ENCODE measurements around the gene IL18.
"Not testable (repeated sequence)": the region's sequence is repeated elsewhere in the genome, so short reads cannot be mapped to it uniquely, and the experiment has no call there.

IL18 gene

DNA sequence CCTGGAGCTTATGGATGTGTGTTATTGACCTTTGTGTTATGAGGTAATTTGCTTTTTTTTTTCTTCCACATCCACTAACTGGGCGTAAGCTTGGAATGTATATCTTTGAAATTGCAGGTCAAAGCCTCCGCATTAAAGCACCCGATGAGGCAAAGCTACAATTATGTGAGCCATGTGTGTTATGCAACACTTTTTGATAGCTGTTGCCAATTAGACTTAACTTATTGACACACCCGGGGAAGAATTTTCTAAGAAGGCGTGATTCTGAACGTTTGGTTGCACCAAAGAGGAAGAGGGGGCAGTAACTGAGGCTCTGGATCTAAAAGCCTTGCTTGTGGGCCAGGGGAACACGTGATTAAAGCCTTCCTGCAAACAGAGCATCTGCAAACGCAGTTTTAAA lies 2.7 kb upstream of the IL18 start:
- DNase-seq = no peak

DNA sequence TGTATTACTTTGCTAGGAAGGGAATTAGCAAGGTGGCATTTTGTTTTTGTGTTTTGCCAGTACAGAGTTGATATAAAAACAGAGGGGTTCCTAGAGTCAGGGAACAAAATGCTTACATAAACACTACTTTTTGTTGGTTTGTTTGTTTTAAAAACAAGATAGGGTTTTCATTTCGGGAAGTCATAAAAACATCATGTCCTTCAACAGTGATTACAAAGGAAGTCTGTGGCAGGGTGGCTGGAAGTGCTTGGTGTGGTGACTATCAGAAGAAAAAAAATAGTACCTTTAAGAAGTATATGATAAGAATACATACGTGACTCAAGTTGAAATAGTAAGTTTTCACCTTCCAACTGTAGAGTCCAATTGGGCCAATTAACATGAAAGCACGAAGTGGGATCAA lies 1.2 kb upstream of the IL18 start:
- no peak for DNase-seq

DNA sequence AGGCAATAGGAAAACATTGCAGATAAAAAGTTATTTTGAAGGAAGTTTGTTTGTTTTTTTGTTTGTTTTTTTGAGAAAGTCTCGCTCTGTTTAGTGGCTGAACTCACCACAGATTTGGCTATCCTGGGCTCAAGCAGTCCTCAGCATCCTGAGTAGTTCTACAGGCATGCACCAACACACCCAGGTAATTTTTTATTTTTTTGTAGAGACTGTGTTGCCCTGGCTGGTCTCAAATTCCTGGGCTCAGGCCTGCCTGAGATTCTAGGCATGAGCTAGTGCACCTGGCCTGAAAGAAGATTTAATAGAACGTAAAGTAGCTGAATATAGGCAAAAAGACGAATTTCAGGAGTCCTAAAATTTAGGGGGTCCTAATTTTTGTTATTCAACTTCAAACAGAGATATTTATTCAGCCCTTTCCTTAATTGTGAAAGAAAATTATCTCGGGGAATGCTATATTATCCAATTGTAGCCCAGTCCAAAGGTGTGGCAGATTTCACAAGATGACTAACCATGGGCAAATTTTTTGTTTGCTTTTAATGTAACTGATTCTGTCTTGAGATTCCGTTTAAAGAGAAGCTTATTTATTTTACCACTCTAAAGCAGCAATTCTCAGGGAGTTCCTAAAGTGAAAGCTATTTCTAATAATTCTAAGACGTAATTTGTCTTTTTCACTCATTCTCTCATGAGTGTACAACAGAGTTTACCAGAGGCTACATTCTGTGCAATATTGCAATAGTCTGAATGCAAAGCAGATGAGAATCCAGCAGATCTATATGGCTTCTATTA lies 940 bp downstream of the IL18 start:
- no peak for DNase-seq

DNA sequence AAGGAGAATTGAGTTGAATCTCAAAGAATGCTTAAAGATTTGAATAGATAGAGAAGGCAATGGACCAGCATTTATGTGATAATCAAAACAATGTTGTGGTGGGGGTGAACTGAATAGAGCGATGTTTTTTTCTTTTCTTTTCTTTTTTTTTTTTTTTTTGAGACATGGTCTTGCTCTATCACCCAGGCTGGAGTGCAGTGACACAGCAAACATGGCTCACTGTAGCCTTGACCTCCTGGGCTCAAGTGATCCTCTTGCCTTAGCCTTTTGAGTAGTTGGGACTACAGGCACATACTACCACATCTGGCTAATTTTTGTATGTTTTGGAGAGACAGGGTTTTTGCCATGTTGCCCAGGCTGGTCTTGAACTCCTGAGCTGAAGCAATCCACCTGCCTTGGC lies 1.7 kb downstream of the IL18 start:
- not testable (repeated sequence) for DNase-seq

DNA sequence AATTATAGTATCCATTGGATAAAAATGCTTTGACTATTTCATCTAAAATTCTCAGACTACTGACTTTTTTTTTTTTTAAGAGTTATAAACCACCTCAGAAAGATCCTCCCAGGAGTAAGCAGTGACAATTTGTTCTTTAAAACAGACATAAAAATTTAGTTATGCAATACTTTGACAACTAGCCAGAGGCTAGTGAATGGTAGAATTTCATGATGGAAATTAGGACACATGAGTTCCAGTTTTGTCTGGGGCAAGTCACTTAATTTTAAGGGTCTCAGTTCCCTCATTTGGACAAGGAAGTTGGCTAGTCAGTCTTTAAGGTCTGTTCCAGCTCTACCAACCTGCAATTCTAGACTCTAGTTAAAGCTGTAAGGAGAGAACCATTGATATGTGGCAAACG lies 2.9 kb downstream of the IL18 start:
- no peak for DNase-seq

DNA sequence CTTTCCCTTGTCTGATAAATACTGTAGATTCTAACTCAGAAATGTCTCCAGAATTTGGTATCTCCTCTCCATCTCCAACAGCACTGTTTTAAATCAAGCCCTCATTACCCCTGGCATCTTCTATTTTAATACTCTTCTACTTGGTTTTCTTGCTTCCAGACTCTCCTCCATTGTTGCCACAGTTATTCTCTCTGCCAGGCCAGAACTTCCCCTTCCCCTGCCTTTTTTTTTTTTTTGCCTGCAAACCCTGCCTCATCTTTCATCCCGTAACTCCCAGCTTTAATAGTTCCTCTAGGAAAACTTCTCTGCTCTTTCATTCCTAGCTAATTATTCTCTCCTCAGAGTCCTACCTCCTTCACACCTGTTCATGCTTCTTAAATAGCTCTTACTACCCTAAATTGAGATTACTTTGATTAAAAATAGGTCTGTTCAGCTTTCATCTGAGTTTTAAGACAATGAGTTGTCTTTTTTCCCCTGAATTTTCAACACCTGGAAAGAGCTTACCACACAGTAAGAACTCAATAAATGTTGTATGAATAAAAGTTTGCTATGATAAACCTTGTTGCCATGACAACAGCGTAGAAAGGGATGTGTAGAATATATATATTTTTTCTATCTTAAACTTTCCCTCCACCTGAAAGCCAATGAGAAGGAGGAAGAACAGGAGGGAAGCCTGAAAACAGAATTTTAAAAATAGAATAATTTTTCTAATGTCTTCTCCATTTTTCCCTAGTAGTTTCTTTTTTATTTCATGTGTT lies 3.6 kb downstream of the IL18 start:
- no peak for DNase-seq

DNA sequence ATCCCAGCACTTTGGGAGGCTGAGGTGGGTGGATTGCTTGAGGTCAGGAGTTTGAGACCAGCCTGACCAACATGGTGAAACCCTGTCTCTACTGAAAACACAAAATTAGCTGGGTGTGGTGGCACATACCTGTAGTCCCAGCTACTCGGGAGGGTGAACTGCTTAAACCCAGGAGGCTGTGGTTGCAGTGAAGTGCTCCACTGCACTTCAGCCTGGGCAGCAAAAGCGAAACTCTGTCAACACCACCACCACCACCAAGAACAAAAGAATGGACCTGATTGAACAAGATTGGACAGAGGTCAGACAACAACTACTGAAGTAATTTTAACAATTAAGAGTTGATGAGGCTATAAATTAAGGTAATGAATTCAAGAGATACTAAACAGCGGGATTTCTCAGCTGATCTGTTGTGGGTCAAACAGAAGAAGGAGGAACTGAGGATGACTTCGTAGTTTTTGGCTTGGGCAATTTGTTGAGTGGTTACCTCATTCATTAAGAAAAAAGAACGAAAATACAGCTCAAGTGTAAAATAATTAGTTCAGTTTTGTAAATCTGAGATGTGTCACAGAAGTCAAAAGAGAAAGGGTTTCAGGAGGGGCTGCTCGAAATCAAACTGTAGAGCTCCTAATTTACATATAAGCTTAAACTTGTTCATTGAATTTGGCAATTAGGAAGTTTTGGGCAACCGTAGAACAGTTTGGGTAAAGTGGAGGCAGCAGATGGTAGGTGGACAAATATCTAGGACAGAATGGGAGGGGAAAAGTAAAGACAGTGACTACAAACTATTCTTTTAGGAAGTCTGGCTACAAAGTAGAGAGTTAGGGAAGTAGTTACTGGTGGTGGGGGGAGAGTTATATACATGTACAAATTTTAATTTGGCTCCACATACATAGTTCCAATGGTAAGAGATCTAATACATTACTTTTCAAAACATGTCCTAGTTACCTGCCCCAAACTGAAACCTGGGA lies 4.5 kb downstream of the IL18 start:
- no peak for DNase-seq

DNA sequence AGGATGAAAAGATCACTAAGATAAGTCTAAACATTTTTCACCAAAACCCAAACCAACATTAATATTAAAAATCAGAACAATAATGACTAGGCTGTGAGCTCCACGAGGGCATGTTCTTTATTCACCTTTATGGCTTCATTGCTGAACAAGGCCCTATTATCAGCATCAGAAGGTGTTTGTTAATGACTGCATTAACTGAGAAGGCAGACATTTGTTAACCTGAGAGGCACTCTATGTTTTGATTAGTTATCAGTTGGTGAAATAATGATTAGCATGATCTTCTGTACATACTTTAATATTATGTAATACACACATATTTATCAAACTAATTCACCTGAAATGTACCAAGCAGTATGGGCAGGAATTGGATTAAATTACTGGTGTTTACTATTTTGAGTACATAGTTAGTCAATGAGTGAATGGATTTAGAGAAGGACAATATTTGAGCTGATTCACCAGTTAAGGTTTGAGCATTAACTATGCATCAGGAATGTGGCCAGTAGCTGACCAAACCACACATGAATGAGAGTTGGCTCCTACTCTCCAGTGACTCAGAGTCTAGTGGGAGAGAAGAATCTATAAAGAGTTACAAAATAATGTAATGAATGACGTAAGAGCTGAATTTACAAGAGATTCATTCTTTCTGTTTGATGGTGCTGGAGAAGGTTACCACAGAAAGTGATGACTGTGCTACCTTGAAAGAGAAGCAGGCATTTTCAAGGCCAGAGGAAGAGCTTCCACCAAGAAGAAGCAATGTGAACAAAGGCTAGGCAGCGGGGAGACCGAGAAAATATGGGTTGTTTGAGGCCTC lies 6.7 kb downstream of the IL18 start:
- no peak for DNase-seq

DNA sequence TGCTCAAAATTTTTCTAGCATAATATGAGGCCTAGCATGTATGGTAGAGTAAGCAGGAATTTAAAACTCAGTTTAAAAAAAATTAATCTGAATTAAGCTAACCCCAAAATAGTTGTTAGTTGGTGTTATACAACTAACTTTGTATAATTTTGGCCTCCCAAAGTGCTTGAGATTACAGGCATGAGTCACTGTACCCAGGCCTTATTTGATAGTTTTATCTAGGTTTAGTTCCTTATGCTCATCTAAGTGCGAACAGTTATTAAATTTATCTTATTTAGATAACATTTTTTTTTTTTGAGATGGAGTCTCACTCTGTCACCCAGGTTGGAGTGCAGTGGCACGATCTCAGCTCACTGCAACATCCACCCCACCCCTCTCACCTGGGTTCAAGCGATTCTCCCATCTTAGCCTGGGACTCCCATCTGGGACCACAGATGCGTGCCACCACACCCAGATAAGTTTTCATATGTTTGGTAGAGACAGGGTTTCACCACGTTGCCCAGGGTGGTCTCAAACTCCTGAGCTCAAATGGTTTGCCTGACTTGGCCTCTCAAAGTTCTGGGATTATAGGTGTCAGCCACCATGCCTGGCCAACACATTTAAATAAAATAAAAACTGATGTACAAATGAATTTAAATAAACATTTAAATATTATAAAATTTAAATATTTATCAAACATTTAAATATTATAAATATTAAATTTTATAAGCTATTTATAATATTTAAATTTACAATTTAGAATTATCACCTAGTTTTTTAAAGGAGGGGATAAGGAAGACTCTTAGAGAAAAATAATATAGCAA lies 7.5 kb downstream of the IL18 start:
- DNase-seq = no peak

DNA sequence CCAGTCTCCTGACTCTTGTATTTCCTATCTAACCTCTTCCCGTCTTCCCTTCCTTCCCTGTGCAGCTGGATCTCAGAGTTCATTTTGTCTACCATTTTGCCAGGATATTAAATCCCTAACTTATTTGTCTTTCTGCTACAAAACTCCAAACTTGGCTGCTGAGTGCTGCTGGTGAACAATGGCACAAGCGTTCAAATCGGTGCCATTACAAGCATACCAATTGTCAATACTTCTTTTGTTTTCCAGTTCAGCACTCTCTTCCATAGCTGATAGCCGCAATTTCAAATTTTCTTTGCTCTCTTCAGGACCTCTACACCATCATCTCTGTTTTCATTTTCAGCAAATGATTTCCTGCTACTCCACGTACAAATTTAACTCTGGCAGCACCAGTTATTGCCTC lies 13.4 kb downstream of the IL18 start:
- DNase-seq = no peak

DNA sequence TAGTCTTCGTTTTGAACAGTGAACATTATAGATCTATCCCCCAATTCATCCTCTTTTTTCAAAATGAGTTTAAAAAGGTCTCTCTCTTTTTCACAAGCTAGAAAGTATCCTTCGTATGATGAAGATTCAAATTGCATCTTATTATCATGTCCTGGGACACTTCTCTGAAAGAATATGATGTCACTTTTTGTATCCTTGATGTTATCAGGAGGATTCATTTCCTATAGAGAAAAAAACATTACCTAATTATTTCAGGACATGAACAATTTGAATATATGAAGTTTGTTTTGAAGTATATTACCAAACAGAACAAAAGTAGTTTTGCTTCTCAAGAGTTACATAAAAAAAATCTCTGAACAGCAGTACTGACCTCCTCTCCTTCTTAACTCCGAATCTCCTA lies 20.3 kb downstream of the IL18 start:
- DNase-seq = no peak

DNA sequence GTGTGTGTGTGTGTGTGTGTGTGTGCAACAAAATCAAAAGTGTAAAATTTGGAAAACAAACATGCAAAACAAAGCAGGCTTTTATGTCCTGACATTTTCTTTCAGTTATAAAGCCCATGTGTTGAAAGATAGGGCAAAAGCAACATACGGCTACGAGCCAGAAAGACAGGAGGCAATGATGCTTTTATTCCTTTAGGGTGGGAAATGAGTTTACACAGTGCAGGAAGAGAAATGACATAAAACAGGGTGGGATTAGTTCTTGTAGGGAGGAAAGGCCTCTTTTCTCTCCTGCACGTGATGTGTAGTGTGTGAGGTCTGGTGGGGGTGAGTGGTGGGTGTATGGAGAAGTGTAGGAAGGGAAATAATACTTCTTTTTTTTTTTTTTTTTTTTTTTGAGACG lies 29.4 kb downstream of the IL18 start:
- DNase-seq = no peak

DNA sequence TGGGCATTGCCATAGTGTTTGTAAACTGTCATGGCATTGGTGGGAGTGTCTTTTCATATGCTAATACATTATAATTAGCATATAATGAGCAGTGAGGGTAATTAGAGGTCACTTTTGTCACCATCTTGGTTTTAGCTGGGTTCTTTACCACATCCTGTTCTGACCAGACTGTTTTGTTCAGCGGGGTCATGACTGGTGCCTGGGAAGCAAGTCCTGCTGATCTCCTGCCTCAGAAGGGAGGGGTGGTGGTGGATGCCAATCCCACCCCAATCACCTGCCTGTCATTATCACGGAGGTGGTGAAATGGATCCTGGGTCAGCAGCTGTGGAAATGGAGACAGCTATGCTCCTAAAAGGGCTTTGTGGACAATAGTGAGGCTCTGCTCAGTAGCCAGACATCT lies 31.2 kb downstream of the IL18 start:
- no peak for DNase-seq

DNA sequence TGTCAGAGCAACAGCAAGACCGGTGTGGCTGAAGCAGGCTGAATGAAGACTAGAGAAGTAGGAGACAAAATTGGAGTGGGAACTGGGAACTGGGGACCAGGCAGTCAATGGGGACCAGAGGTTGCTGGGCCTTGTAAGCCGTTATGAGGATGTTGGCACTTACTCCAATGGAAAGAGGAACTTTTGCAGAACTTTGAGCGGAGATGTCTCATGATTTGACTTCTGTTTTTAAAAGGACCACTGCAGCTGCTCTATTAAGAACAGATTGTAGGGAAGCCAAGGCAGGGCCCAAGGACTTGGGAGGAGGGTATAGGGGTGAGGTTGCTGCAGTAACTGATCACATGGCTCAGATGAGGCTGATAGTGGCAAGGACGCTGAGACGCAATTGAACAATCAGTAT lies 34.2 kb downstream of the IL18 start:
- no peak for DNase-seq

DNA sequence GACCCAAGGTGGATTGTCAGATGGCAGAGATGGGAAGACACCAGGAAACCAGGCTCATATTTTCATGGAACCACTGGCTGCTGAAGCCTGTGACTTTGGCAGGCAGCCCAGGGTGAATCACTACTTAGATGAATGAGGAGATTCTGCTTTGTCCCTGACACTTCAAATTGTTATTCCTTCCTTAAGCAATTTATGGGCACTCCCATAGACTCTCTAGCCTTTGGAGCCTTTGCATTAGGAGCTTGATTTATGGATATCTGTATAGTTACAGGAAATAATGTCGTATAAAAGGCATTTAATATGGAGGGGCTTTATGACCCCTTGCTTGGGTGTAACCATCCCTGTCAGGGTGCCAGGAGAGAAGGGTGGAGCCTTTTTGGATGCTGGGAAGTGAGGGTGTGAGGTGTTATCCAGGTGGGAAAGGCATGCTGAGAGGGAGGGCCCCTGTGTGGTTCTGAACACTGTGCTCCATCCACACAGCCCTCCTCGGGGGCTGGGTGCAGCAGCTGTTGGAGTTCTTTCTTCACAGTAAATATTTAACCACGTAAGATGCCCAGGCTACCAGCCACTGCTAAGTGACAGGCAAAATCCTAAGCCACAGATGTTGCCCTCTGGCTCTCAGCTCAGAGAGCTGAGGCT lies 35.3 kb downstream of the IL18 start:
- DNase-seq = no peak

DNA sequence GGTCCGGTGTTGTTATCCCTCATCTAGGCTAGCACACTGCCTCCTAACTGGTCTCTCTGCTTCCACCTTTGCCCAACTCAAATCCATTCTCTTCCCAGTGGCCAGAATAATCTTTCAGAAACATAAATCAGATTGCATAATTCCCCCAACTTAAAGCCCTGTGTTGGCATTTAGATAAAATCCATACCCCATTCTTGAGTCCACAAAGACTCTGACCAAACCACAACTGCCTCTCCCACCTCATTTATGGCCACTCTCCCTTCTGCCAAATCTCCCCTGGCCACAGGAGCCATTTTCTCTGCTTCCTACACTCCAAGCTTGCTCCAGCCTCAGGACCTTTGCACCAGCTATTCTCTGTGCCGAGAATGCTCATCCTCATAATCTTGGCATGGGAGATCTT lies 36.8 kb downstream of the IL18 start:
- DNase-seq = no peak

DNA sequence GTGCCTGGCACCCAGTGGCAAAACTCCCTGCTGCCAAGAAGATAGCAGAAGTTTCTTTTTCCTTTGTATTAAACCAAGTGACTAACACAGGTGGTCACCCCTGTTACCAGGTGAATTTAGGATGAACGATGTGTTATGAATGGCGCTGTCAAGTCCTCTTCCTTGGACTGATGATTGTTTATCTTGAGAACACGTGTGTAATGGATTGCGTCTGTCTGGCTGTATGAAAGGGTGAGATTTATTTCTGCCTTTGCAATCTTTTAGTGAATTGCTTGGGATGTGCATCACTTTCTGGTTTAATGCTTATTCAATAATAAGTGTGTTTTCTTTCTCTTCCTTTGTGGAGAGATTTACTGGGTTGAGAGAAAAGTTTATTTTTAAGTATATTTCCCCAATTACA lies 40.8 kb downstream of the IL18 start:
- DNase-seq = no peak

DNA sequence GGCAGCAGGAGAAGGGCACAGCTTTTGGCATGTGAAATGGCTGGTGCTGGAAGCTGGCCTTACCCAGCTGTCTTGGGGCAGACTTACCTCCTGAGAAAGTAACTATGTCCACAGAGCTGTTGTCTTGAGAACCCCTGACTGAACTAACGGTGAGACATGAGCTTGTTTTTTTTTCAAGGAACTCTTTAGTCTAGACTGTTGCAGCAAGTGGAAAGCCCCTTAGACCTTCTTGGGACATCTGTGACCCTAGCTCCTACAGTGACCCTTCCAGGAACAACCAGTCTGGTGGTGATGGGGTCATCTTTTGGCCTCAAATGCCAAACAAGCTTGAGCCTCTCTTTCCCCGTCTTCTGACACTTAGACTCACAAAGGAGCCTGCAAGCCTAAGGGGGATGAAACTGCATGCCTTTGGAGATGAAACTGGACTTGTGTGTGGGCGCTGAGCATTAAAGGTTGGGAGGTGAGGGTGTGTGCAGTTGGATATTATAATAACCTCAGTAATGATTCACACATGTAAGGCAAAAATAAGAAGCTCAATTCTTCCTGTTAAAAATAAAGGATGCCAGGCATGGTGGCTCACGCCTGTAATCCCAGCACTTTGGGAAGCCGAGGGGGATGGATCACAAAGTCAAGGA lies 41.8 kb downstream of the IL18 start:
- no peak for DNase-seq

DNA sequence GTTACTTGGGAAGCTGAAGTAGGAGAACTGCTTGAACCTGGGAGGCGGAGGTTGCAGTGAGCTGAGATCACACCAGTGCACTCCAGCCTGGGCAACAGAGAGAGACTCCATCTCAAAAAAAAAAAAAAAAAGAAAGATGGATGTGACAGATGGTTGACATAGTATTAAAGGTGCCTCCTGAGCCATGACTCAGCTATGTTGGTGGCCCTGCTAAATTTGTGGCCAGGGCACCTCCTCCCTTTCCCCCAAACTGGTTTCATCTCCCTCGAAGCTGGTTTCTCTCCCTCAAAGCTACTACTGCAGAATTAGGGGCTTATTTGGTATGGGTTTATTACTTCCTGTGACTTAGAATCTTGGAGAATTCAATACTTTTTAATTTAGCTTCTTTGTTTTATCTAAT lies 45.7 kb downstream of the IL18 start:
- no peak for DNase-seq

DNA sequence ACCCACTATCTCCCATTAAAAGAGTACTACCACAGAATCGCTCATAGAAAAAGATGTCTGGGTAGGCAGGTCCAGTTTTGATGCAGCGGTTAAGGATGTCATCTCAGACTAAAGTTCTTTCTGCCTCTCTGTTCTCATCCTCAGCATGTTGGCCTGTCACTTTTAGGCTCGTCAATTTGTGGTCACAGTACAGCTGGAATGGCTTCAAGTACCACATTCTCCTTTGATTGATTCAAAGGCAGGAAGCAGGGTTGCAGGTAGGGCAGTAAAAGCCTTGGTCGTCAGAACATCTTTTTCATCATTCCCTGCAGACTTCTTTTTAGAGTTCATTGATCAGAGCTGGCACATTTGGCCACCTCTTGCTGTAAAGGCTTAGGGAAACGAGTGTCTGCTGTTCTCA lies 48.5 kb downstream of the IL18 start:
- peak; percentile 35 for DNase-seq

DNA sequence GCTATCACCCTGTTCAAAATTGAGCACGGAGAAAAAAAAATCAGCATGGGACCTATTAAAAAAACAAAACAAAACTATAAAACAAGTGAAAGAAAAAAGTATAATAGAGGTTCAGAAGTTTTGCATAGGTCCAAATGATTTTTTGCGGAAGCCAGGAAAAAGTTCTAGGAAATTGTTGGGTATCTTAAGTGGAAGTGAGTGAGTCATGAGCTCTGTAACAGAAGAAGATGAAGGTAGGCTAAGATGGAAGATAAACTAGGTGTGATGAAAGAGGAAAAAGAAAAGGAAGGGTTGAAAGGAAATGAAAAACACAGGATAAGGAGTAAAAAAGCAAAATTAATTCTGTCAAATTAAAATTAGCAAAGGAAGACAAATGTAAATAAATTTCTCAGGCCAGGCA lies 49.4 kb downstream of the IL18 start:
- DNase-seq = no peak
